Measurements from ENCODE around the gene STING1.

DNA sequence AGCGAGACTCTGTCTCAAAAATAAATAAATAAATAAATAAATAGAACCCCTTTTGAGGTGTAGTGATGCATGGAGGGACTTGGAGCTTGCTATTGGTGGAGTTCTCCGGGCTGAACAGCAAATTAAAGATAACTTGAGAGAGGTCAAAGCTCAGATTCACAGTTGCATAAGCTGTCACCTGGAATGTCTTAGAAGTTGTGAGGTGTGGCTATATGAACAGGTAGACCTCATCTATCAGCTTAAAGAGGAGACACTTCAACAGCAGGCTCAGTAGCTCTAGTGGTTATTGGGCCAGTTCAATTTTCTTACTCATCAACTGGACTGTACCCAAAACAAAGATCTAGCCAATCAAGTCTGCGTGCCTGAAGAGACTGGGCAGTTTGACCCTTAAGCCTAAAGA, 11.7 kb upstream of the STING1 start:
- TF ChIP-seq, protein P1, sequence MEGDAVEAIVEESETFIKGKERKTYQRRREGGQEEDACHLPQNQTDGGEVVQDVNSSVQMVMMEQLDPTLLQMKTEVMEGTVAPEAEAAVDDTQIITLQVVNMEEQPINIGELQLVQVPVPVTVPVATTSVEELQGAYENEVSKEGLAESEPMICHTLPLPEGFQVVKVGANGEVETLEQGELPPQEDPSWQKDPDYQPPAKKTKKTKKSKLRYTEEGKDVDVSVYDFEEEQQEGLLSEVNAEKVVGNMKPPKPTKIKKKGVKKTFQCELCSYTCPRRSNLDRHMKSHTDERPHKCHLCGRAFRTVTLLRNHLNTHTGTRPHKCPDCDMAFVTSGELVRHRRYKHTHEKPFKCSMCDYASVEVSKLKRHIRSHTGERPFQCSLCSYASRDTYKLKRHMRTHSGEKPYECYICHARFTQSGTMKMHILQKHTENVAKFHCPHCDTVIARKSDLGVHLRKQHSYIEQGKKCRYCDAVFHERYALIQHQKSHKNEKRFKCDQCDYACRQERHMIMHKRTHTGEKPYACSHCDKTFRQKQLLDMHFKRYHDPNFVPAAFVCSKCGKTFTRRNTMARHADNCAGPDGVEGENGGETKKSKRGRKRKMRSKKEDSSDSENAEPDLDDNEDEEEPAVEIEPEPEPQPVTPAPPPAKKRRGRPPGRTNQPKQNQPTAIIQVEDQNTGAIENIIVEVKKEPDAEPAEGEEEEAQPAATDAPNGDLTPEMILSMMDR (IDR thresholded peaks at IDR 0.05) = no peak
- no peak for TF ChIP-seq EZH2 (IDR thresholded peaks at IDR 0.05)
